Nephron (organoid): ENCODE results near the gene CLMP.
A peak's percentile ranks its signal among the peaks of the same experiment; 100 is the strongest.

ENCODE experiments used
- H3K27ac Mint-ChIP-seq, 3 experiments: 2 replicates each; pipeline ENCODE4 v1.8.0; 2020; ENCODE audit warnings: mixed read lengths in 3 of 3, mild to moderate bottlenecking in 2 of 3, moderate library complexity in 1 of 3
- H3K27me3 Mint-ChIP-seq: 2 replicates; pipeline ENCODE4 v1.8.0; 2021; ENCODE audit warnings: low read depth, mild to moderate bottlenecking, moderate library complexity, mixed read lengths
- H3K36me3 Mint-ChIP-seq: 2 replicates; pipeline ENCODE4 v1.8.0; 2020; ENCODE audit warnings: low read depth, mixed read lengths
- H3K4me1 Mint-ChIP-seq: 2 replicates; pipeline ENCODE4 v1.8.0; 2020; ENCODE audit warnings: mixed read lengths
- H3K4me3 Mint-ChIP-seq, 3 experiments: 2 replicates each; pipeline ENCODE4 v1.8.0; 2020; ENCODE audit warnings: mild to moderate bottlenecking in 3 of 3, mixed read lengths in 3 of 3, moderate library complexity in 2 of 3
- H3K9me3 Mint-ChIP-seq: 2 replicates; pipeline ENCODE4 v1.8.0; 2020; ENCODE audit warnings: mixed read lengths
- CTCF ChIP-seq, 3 experiments: fragments of 200-600 bp; sonication (generic); IDR thresholded peaks; one replicate each; pipeline ENCODE4 v1.5.0; 2021; ENCODE audit warnings: antibody characterized with exemption in 3 of 3; ENCODE audit not compliant: unreplicated experiment in 3 of 3

The CLMP gene

GRCh38 chr11:123065621-123066020 lies 129.4 kb downstream of the CLMP start:
- H3K9me3 Mint-ChIP-seq, result no peaks in the 10 kb centered on the region
- TF ChIP-seq CTCF (IDR thresholded peaks at IDR 0.05; ENCODE audit: unreplicated experiment in 3 of 3), result no peak
- no peaks in the 10 kb centered on the region for H3K27me3 Mint-ChIP-seq
- H3K36me3 Mint-ChIP-seq, result peaks cover 29% of the 10 kb centered on the region
- peak overlapping the region; percentile 85 to 100 (median 93) for H3K27ac Mint-ChIP-seq
- peaks cover 50% of the 10 kb centered on the region for H3K4me1 Mint-ChIP-seq
- peak overlapping the region; percentile 39 to 81 (median 80) for H3K4me3 Mint-ChIP-seq

- Mint-ChIP-seq H3K36me3 (peaks cover 38% of the 10 kb centered on the region), H3K27ac (peak overlapping the region; percentile 100), H3K27me3 (no peaks in the 10 kb centered on the region), H3K4me3 (peak overlapping the region; percentile 98 to 99 (median 99)), H3K4me1 (peaks cover 54% of the 10 kb centered on the region), H3K9me3 (no peaks in the 10 kb centered on the region)
- no peak for TF ChIP-seq CTCF (IDR thresholded peaks at IDR 0.05; ENCODE audit: unreplicated experiment in 3 of 3)
These were observed 131.0 kb downstream of the CLMP start for GRCh38 chr11:123063826-123064657.

GRCh38 chr11:123062892-123063825 lies 131.9 kb downstream of the CLMP start:
- H3K4me1 Mint-ChIP-seq, result peaks cover 57% of the 10 kb centered on the region
- H3K27me3 Mint-ChIP-seq, result no peaks in the 10 kb centered on the region
- peak overlapping the region; percentile 98 to 99 (median 99) for H3K4me3 Mint-ChIP-seq
- no peak for TF ChIP-seq CTCF (IDR thresholded peaks at IDR 0.05; ENCODE audit: unreplicated experiment in 3 of 3)
- H3K27ac Mint-ChIP-seq, result peak overlapping the region; percentile 100
- no peaks in the 10 kb centered on the region for H3K9me3 Mint-ChIP-seq
- H3K36me3 Mint-ChIP-seq, result peaks cover 42% of the 10 kb centered on the region

GRCh38 chr11:123062158-123062891 lies 132.7 kb downstream of the CLMP start:
- Mint-ChIP-seq H3K4me1 (peaks cover 66% of the 10 kb centered on the region), H3K27ac (peak overlapping the region; percentile 100), H3K4me3 (peak overlapping the region; percentile 98 to 99 (median 99)), H3K36me3 (peaks cover 50% of the 10 kb centered on the region), H3K9me3 (no peaks in the 10 kb centered on the region), H3K27me3 (no peaks in the 10 kb centered on the region)
- no peak for TF ChIP-seq CTCF (IDR thresholded peaks at IDR 0.05; ENCODE audit: unreplicated experiment in 3 of 3)

- H3K4me1 Mint-ChIP-seq, result peaks cover 73% of the 10 kb centered on the region
- H3K27me3 Mint-ChIP-seq, result no peaks in the 10 kb centered on the region
- H3K9me3 Mint-ChIP-seq, result no peaks in the 10 kb centered on the region
- peaks cover 58% of the 10 kb centered on the region for H3K36me3 Mint-ChIP-seq
- H3K27ac Mint-ChIP-seq, result peak within 1 kb of the TSS; percentile 100
- TF ChIP-seq CTCF (IDR thresholded peaks at IDR 0.05; ENCODE audit: unreplicated experiment in 3 of 3), result no peak
- H3K4me3 Mint-ChIP-seq, result peak within 1 kb of the TSS; percentile 98 to 99 (median 99)
These were observed 133.5 kb downstream of the CLMP start, which contains the start of gene HSPA8 for GRCh38 chr11:123061403-123062157. Gene HSPA8, minus strand, starts transcription at chr11:123062136. Its CDS starts 812 bp downstream, at chr11:123061324.
